Measurements from ENCODE around the gene CATSPERD.
"Not testable (repeated sequence)": the region's sequence is repeated elsewhere in the genome, so short reads cannot be mapped to it uniquely, and the experiment has no call there.

Gene CATSPERD

DNA sequence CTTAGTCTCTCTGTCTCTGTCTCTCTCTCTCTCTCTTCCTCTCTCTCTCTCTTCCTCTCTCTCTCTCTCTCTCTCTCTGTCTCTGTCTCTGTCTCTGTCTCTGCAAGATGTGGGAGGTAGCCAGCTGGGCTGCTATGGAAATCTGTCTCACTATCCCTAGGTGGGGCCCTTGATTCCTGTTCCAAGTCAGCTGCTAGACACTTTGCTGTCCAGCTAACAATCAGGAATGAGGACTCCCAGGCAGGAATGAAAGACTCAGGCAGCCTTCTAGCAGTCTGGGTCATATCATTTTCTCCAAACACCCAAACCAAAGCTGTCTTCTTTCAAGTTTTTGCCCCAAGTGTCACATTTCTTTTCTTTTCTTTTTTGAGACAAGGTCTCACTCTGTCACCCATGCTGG lies 23.2 kb downstream of the CATSPERD start:
- no peak for DNase-seq

GRCh38 chr19:5744999-5745398 lies 24.6 kb downstream of the CATSPERD start:
- DNase-seq: not testable (repeated sequence)

DNA sequence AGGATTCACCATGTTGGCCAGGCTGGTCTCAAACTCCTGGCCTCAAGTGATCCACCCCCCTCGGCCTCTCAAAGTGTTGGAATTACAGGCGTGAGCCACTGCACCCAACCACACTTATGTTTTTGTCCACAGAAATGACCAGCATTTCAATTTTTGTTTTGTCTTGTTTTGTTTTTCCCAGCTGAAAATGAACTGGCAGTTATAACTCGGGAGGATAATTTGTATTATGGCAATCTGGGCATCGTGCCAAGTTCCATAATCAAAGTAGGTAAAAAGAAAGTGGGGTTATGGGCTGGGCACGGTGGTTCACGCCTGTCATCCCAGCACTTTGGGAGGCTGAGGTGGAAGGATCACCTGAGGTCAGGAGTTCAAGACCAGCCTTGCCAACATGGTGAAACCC lies 28.5 kb downstream of the CATSPERD start:
- DNase-seq: not testable (repeated sequence)

DNA sequence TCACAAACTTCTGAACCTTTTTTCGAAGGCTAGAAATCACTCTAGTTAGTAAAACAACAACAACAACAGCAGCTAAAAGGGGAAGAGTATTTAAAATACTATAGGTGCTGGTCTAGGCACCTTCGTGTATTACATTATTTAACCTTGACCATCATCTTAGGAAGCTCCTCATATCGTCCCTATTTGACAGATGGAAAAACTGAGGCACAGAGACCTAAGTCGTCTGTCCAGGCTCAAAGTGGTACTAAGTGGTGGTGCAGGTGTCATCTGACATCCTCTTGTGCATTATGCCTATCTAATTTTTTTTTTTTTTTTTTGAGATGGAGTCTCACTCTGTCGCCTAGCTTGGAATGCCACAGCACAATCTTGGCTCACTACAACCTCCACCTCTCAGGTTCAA lies 29.1 kb downstream of the CATSPERD start:
- no peak for DNase-seq

- DNase-seq: no peak
Measured at GRCh38 chr19:5751709-5752108, 31.3 kb downstream of the CATSPERD start.

GRCh38 chr19:5753743-5754142 lies 33.3 kb downstream of the CATSPERD start:
- DNase-seq: no peak

DNA sequence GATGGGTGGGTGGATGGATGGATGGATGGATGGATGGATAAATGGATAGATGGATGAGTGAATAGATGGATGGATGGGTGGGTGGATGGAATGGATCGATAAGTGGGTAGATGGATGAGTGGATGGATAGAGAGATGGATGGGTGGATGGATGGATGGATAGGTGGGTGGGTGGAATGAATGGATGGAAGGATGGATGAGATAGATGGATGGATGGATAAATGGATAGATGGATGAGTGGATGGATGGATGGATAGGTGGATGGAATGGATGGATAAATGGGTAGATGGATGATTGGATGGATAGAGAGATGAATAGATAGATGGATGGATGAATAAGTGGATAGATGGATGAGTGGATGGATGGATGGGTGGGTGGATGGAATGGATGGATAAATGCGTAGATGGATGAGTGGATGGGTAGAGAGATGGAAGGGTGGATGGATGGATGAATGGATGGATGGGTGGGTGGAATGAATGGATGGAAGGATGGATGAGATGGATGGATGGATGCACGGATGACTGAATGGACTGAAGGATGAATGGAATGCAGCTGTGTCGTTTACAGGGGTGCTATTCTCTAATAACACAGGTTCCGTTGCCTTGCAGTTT lies 42.3 kb downstream of the CATSPERD start:
- no peak for DNase-seq

- no peak for DNase-seq
Measured at GRCh38 chr19:5765220-5765619, 44.8 kb downstream of the CATSPERD start.

- no peak for DNase-seq
Measured at GRCh38 chr19:5767949-5768348, 47.5 kb downstream of the CATSPERD start.

GRCh38 chr19:5772416-5772815 lies 52.0 kb downstream of the CATSPERD start:
- DNase-seq: no peak

DNA sequence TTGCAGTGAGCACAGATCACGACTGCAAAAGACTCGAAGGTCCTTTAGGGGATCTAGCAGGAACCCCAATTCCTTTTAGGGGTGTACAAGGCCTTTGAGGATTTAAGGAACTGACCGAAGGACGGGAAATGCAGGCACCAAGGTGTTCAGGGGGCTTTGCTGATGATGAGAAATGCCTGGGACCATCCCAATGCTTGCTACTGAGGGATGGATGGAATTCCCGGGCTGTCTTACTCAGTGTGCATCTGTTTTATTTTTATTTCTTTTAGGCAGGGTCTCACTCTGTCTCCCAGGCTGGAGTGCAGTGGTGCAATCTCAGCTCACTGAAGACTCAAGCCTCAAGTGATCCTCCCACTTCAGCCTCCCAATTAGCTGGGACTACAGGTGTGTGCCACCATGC lies 52.8 kb downstream of the CATSPERD start:
- no peak for DNase-seq

GRCh38 chr19:5774921-5775320 lies 54.5 kb downstream of the CATSPERD start:
- no peak for DNase-seq

DNA sequence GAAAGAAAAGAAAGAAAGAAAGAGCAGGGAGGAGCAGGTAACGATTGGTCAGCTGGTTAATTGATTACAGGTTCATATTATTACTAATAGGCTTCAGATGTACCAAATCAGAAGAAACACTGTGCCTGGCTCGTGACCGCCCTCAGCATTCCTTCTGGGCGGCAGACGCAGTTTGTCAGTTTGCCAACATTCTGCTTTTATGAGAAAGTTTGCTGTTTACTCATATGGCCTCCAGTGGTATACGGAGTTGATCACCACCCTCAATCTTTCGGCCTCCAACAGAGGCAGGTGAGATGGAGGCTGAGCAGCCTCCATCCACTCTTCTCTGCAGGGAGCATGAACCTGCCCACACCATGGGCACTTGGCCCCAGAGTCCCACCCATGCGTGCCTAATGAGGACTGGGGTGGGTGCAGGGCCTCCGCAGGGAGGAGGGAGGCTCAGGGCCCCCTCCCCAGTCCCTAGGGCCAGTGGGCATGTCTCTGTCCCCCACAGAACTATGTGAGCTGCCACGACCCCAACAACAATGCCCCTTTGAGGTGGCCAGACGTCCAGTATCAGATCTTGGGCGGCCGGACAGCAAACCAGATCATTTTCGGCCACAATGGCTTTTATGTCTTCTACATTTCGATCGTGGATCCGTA lies 55.4 kb downstream of the CATSPERD start:
- DNase-seq: peak; percentile 27

DNA sequence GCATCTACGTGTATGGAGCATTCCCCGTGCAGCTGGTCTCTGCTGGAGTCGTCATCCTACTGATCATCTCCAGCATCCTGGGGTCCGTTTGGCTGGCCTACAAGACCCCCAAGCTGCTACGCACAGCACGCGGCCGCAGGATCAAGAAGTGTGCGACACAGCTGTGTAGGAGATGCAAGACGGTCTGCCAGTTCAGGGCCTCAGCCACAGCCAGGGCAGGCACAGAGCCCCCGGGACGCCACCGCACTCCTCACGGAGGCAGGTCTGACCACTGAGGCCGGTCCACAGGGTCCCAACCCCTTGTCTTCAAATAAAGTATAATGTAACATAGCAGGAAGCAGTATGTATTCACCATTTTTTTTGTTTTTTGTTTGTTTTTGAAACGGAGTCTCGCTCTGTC lies 58.0 kb downstream of the CATSPERD start:
- no peak for DNase-seq

DNA sequence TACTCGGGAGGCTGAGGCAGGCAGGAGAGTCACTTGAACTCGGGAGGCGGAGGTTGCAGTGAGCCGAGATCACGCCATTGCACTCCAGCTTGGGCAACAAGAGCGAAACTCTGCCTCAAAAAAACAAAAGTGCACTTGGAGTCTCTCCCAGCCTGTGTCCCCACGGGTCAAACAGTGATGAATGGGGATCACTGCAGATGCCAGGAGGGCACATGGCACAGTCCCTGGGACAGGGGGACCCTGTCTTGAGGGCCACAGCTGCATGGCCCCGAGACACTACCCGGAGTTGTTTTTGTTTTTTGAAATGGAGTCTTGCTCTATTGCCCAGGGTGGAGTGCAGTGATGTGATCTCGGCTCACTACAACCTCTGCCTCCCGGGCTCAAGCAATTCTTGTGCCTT lies 60.5 kb downstream of the CATSPERD start:
- not testable (repeated sequence) for DNase-seq

GRCh38 chr19:5782322-5782721 lies 61.9 kb downstream of the CATSPERD start:
- DNase-seq: no peak

GRCh38 chr19:5782945-5783919 lies 62.8 kb downstream of the CATSPERD start:
- DNase-seq: no peak

DNA sequence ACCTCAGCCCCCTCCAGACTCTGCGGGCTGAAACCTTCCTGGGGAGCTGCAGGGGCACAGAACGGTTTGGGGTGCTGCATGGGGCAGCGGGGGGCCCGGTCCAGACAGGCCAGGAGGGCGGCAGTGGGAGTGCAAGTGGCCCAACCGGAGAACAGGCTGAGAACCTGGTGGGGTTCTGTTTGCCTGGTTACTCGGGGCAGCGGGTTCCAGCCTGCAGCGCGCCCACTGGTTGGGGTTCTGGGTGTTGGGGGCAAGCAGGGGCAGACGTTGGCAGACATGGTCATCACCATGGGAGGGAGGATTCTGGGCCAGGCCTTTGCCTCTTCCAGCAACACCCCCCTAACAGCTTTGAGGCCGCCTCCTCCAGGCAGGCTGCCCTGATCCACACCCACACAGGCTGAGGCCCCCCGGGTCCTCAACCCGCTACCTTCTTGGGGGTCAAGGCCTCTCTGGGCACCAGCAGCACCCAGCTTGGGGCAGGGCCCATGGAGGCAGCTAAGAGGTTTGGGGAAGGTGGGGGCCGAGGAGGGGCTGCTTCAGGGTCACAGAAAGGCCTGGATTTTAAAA lies 64.2 kb downstream of the CATSPERD start, which contains the start of gene PRR22:
Gene PRR22, minus strand, starts transcription at position 166 of the 567 bp plus-strand sequence. Its CDS starts 86 bp downstream, at position 80.
- DNase-seq: no peak

DNA sequence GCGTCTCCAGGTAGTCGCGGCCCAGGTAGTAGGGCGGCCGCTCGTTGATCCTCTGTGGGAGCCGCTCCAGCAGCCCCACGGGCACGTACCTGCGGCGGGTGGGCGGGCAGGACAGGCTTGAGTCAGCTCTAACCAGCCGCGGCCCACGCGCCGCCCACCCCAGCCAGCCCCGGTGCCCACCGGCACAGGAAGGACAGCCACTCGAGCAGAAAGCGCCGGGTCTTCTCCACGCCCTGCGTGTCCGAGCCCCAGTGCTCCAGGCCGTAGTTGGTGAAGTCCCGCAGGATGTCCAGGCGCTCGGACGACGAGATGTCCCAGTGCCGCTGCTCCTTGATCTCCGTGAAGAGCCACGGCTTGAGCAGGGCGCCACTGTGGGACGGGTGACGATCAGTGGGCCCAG lies 65.0 kb downstream of the CATSPERD start:
- no peak for DNase-seq

GRCh38 chr19:5786593-5787408 lies 66.4 kb downstream of the CATSPERD start:
- DNase-seq: no peak

GRCh38 chr19:5787409-5788182 lies 67.2 kb downstream of the CATSPERD start:
- DNase-seq: no peak

- DNase-seq: no peak
Measured at GRCh38 chr19:5788422-5788821, 68.0 kb downstream of the CATSPERD start.
